DND-41 (cell line): ENCODE measurements around the gene ARHGEF4.

Source experiments
- ATAC-seq: fragments of 200-7000 bp; cut with Tn5 transposase; 3 replicates; pipeline ENCODE4 v1.9.1; 2021; ENCODE audit warnings: low read depth; ENCODE audit not compliant: insufficient read depth
- DNase-seq: peaks from one replicate; pipeline ENCODE4 v3.0.0-alpha.2; 2020
- H2AFZ ChIP-seq: 2 replicates; pipeline ENCODE4 v1.6.0; 2012; ENCODE audit warnings: low read depth, low read length
- H3K27ac ChIP-seq: 2 replicates; pipeline ENCODE4 v1.5.1; 2012; ENCODE audit warnings: low read length, inconsistent platforms
- H3K27me3 ChIP-seq: fragments of 200-600 bp; sonication (generic); 2 replicates; pipeline ENCODE4 v1.6.0; 2012; ENCODE audit warnings: low read length, mild to moderate bottlenecking, inconsistent platforms; ENCODE audit not compliant: insufficient read depth, poor library complexity
- H3K36me3 ChIP-seq: 2 replicates; pipeline ENCODE4 v1.5.1; 2012; ENCODE audit warnings: low read length, inconsistent platforms; ENCODE audit not compliant: insufficient read depth
- H3K4me1 ChIP-seq: 2 replicates; pipeline ENCODE4 v1.5.1; 2012; ENCODE audit warnings: mild to moderate bottlenecking, low read length; ENCODE audit not compliant: insufficient read depth
- H3K4me2 ChIP-seq: 2 replicates; pipeline ENCODE4 v1.6.0; 2012; ENCODE audit warnings: mild to moderate bottlenecking, moderate library complexity, low read length, inconsistent platforms; ENCODE audit not compliant: insufficient read depth
- H3K4me3 ChIP-seq, 2 experiments: fragments of 200-600 bp in 1 of 2; shearing (Covaris generic) in 1 of 2; 2 replicates each; pipeline ENCODE4 v1.5.1; 2012 to 2016; ENCODE audit warnings: inconsistent platforms in 2 of 2, low read length in 2 of 2, mild to moderate bottlenecking in 2 of 2, low read depth in 1 of 2, moderate library complexity in 1 of 2
- H3K79me2 ChIP-seq: 2 replicates; pipeline ENCODE4 v1.6.0; 2012; ENCODE audit warnings: low read length, inconsistent platforms; ENCODE audit not compliant: insufficient read depth
- H3K9ac ChIP-seq: 2 replicates; pipeline ENCODE4 v1.6.0; 2012; ENCODE audit warnings: low read depth, mild to moderate bottlenecking, inconsistent platforms, low read length, moderate library complexity
- H3K9me3 ChIP-seq: 2 replicates; pipeline ENCODE4 v1.5.1; 2012; ENCODE audit warnings: low read length, moderate library complexity, mild to moderate bottlenecking, inconsistent platforms; ENCODE audit not compliant: insufficient read depth, severe bottlenecking
- H4K20me1 ChIP-seq: 2 replicates; pipeline ENCODE4 v1.6.0; 2012; ENCODE audit warnings: low read length; ENCODE audit not compliant: insufficient read depth
- EZH2 ChIP-seq: IDR thresholded peaks from 3 replicates; pipeline ENCODE4 v1.6.1; 2012; ENCODE audit warnings: borderline replicate concordance, low read depth, mild to moderate bottlenecking, moderate library complexity, low read length, inconsistent platforms; ENCODE audit not compliant: severe bottlenecking
- TF ChIP-seq, protein P1 (sequence below): IDR thresholded peaks from 2 replicates; pipeline ENCODE4 v1.5.1; 2012; ENCODE audit warnings: borderline replicate concordance, low read length, moderate library complexity, mild to moderate bottlenecking; ENCODE audit not compliant: poor library complexity, severe bottlenecking; ENCODE audit errors: extremely low read depth

Gene ARHGEF4

DNA sequence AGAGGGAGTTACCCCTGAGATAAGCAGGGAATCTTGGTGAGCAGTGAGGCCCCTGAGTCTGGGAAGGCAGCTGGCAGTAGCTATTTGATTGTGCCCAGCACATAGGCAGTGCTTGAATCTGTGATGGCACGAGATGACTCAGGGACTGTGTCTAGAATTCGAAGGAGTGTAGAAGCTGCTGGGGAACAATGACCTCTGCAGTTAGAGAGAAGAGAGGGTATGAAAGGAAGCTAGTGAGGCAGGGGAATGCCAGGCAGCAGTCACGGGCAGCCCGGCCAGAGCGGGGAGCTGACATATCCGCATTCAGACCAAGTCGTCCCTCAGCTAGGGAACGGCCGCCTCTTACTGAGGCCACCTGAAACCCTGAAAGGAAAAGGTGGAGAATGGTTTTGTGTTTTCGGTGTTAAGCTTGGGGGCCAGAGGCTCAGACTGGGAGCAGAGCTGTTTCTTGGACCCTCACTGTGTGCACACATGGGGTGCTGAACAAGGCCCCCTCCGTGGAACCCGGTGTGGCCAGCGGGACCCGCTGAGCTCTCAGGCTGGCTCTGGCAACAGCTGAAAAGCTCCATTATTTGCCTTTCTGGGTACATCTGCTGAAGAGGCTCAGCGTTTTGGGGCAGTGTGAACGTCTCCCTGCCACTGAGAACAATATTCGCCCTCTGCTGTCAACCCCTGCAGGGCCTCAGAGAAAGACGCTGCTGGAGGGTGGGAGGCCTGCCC, 32.9 kb downstream of the ARHGEF4 start:
- DNase-seq: no peak
- no peak for TF ChIP-seq EZH2
- TF ChIP-seq, protein P1, sequence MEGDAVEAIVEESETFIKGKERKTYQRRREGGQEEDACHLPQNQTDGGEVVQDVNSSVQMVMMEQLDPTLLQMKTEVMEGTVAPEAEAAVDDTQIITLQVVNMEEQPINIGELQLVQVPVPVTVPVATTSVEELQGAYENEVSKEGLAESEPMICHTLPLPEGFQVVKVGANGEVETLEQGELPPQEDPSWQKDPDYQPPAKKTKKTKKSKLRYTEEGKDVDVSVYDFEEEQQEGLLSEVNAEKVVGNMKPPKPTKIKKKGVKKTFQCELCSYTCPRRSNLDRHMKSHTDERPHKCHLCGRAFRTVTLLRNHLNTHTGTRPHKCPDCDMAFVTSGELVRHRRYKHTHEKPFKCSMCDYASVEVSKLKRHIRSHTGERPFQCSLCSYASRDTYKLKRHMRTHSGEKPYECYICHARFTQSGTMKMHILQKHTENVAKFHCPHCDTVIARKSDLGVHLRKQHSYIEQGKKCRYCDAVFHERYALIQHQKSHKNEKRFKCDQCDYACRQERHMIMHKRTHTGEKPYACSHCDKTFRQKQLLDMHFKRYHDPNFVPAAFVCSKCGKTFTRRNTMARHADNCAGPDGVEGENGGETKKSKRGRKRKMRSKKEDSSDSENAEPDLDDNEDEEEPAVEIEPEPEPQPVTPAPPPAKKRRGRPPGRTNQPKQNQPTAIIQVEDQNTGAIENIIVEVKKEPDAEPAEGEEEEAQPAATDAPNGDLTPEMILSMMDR: no peak
- H3K4me2 ChIP-seq: no peak overlapping the region
- no peak overlapping the region for H3K4me3 ChIP-seq
- H3K9ac ChIP-seq: no peak overlapping the region
- no peak overlapping the region for H2AFZ ChIP-seq
- no peaks in the 10 kb centered on the region for H3K27me3 ChIP-seq
- no peaks in the 10 kb centered on the region for H3K4me1 ChIP-seq
- ATAC-seq: no peak
- H3K27ac ChIP-seq: no peak overlapping the region
- no peaks in the 10 kb centered on the region for H4K20me1 ChIP-seq
- H3K36me3 ChIP-seq: no peaks in the 10 kb centered on the region
- no peaks in the 10 kb centered on the region for H3K79me2 ChIP-seq
- no peaks in the 10 kb centered on the region for H3K9me3 ChIP-seq

GRCh38 chr2:130870161-130870485, 33.4 kb downstream of the ARHGEF4 start:
- Histone ChIP-seq H3K9ac (no peak overlapping the region), H3K4me3 (no peak overlapping the region), H3K9me3 (no peaks in the 10 kb centered on the region), H2AFZ (no peak overlapping the region), H3K27me3 (no peaks in the 10 kb centered on the region), H4K20me1 (no peaks in the 10 kb centered on the region), H3K36me3 (no peaks in the 10 kb centered on the region), H3K79me2 (no peaks in the 10 kb centered on the region), H3K27ac (no peak overlapping the region), H3K4me1 (no peaks in the 10 kb centered on the region), H3K4me2 (no peak overlapping the region)
- TF ChIP-seq EZH2: no peak
- TF ChIP-seq, protein P1: no peak
- ATAC-seq (no peak), DNase-seq (no peak)

- no peak for DNase-seq
- Histone ChIP-seq H3K9me3 (no peaks in the 10 kb centered on the region), H3K79me2 (no peaks in the 10 kb centered on the region), H4K20me1 (no peaks in the 10 kb centered on the region), H3K4me1 (no peaks in the 10 kb centered on the region), H3K9ac (no peak overlapping the region), H3K4me3 (no peak overlapping the region), H3K4me2 (no peak overlapping the region), H3K27ac (no peak overlapping the region), H2AFZ (no peak overlapping the region), H3K36me3 (no peaks in the 10 kb centered on the region), H3K27me3 (no peaks in the 10 kb centered on the region)
- ATAC-seq: no peak
- TF ChIP-seq EZH2: no peak
- TF ChIP-seq, protein P1: no peak
Measured at GRCh38 chr2:130870779-130871178, 34.1 kb downstream of the ARHGEF4 start.
